Measurements from ENCODE around the gene ZNF346. TPM values are rescaled to one million over a fixed set of nuclear protein-coding genes. Genes with fewer than 3 reads are reported as not detected.
A peak's percentile ranks its signal among the peaks of the same experiment; 100 is the strongest.

ZNF346 gene
- total RNA-seq, 6 donors from 2014 or later: 9.3 to 31.4 (median 16.8) TPM

GRCh38 chr5:177083357-177083756, 60.9 kb downstream of the ZNF346 start:
- no peak overlapping the region for H3K27ac ChIP-seq
- H3K4me3 ChIP-seq: no peak overlapping the region
- WGBS, 2 donors: 69 to 88% methylated on average over 1 to 4 of the region's 4 CpGs
- no peaks in the 10 kb centered on the region for H3K9me3 ChIP-seq
- H3K36me3 ChIP-seq: no peaks in the 10 kb centered on the region
- no peak for DNase-seq
- no peaks in the 10 kb centered on the region for H3K27me3 ChIP-seq
- no peak for ATAC-seq (ENCODE audit: low FRiP score in 2 of 2)
- peaks cover 9 to 17% (median 11%) of the 10 kb centered on the region in 4 donors for H3K4me1 ChIP-seq
- TF ChIP-seq POLR2AphosphoS5 (IDR thresholded peaks at IDR 0.05) (no peak), POLR2A (IDR thresholded peaks at IDR 0.05) (no peak), CTCF (IDR thresholded peaks at IDR 0.05) (no peak), EP300 (IDR thresholded peaks at IDR 0.05) (no peak)

- Histone ChIP-seq H3K9me3 (no peaks in the 10 kb centered on the region), H3K27me3 (no peaks in the 10 kb centered on the region), H3K27ac (no peak overlapping the region), H3K4me1 (peaks cover 9 to 17% (median 11%) of the 10 kb centered on the region in 4 donors), H3K4me3 (no peak overlapping the region), H3K36me3 (no peaks in the 10 kb centered on the region)
- ATAC-seq (ENCODE audit: low FRiP score in 2 of 2) (no peak), DNase-seq (no peak)
- 48 to 62% methylated on average over 4 of the region's 4 CpGs for WGBS, 2 donors
- TF ChIP-seq CTCF (IDR thresholded peaks at IDR 0.05) (no peak), POLR2A (IDR thresholded peaks at IDR 0.05) (no peak)
These were observed 61.7 kb downstream of the ZNF346 start for GRCh38 chr5:177084175-177084574.

GRCh38 chr5:177085985-177086653, 63.6 kb downstream of the ZNF346 start:
- no peaks in the 10 kb centered on the region for H3K36me3 ChIP-seq
- no peaks in the 10 kb centered on the region for H3K27me3 ChIP-seq
- peak in 1 of 2 donors; percentile 37 for ATAC-seq (ENCODE audit: low FRiP score in 2 of 2)
- peak overlapping the region in 3 of 4 donors; percentile 35 to 50 (median 36) for H3K27ac ChIP-seq
- DNase-seq: no peak
- no peak for TF ChIP-seq CTCF (IDR thresholded peaks at IDR 0.05)
- no peak for TF ChIP-seq EP300 (IDR thresholded peaks at IDR 0.05)
- no peak for TF ChIP-seq POLR2AphosphoS5 (IDR thresholded peaks at IDR 0.05)
- TF ChIP-seq POLR2A (IDR thresholded peaks at IDR 0.05): no peak
- no peaks in the 10 kb centered on the region for H3K9me3 ChIP-seq
- H3K4me1 ChIP-seq: peaks cover 9 to 17% (median 15%) of the 10 kb centered on the region in 4 donors
- 46 to 68% methylated on average over 11 to 13 of the region's 13 CpGs for WGBS, 2 donors
- peak overlapping the region in 3 of 4 donors; percentile 54 to 63 (median 55) for H3K4me3 ChIP-seq

GRCh38 chr5:177086654-177087397, 64.3 kb downstream of the ZNF346 start, which contains the start of gene FGFR4:
Gene FGFR4, plus strand, starts transcription at chr5:177086915. Its CDS starts 2,688 bp downstream, at chr5:177089603.
- 0 to 2% methylated on average over 2 to 14 of the region's 68 CpGs for WGBS, 2 donors
- DNase-seq: peak; percentile 79 to 93
- peak; percentile 81 to 83 for ATAC-seq (ENCODE audit: low FRiP score in 2 of 2)

More at GRCh38 chr5:177086654-177087397, 64.3 kb downstream of the ZNF346 start, which contains the start of gene FGFR4:
- H3K27me3 ChIP-seq: no peaks in the 10 kb centered on the region
- TF ChIP-seq CTCF (IDR thresholded peaks at IDR 0.05): peak; percentile 62 to 84 (median 78)
- peak in 1 of 4 donors; percentile 50 for TF ChIP-seq POLR2A (IDR thresholded peaks at IDR 0.05)
- TF ChIP-seq EP300 (IDR thresholded peaks at IDR 0.05): no peak
- no peak for TF ChIP-seq POLR2AphosphoS5 (IDR thresholded peaks at IDR 0.05)
- peak within 1 kb of the TSS; percentile 61 to 80 (median 72) for H3K27ac ChIP-seq
- H3K9me3 ChIP-seq: no peaks in the 10 kb centered on the region
- no peaks in the 10 kb centered on the region for H3K36me3 ChIP-seq
- peaks cover 9 to 17% (median 15%) of the 10 kb centered on the region in 4 donors for H3K4me1 ChIP-seq
- H3K4me3 ChIP-seq: peak within 1 kb of the TSS; percentile 54 to 63 (median 55)

All from upper lobe of left lung (tissue), 6 donors.